HepG2 (cell line): ENCODE data around the gene C17orf75. TPM values are rescaled to one million over a fixed set of nuclear protein-coding genes. Genes with fewer than 3 reads are reported as not detected.

Experiments used
- ATAC-seq: fragments of 200-7000 bp; cut with Tn5 transposase; 3 replicates; pipeline ENCODE4 v1.9.1; 2020; ENCODE audit warnings: mild to moderate bottlenecking, moderate library complexity
- BruUV-seq: library from RNA; stranded (reverse); fragments of 400-500 nt; replicated peaks from 2 replicates; lab custom pipeline; 2021; lab: Mats Ljungman, UMichigan
- CTCF ChIA-PET: fragments of 300-600 bp; formaldehyde crosslinking; extraction: SDS; loops from one replicate; lab custom pipeline; 2021; ENCODE audit warnings: low total read pairs, inconsistent platforms, low intra/inter-chr PET ratio; lab: Yijun Ruan, JAX
- POLR2A ChIA-PET: fragments of 350-600 bp; sonication (Branson Sonifier 250); formaldehyde crosslinking; loops from one replicate; lab custom pipeline; 2020; ENCODE audit warnings: antibody characterized with exemption, inconsistent platforms; lab: Yijun Ruan, JAX
- DNase-seq: peaks from one replicate; pipeline ENCODE4 v3.0.0-alpha.2; 2015; ENCODE audit warnings: low spot score
- FAIRE-seq: peaks from 3 replicates; lab custom pipeline; 2011; peaks lifted over from hg19 to GRCh38; lab: Jason Lieb, UNC
- H2AFZ ChIP-seq: one replicate; pipeline ENCODE4 v1.6.1; 2011; ENCODE audit warnings: low read length, inconsistent platforms
- H3K27ac ChIP-seq: fragments of 300-600 bp; 3 replicates; pipeline ENCODE4 v1.8.0; 2011; ENCODE audit warnings: mixed run types, mild to moderate bottlenecking, mixed read lengths, low read length, inconsistent platforms; ENCODE audit not compliant: insufficient read depth; ENCODE audit errors: extremely low read length
- H3K27me3 ChIP-seq, 2 experiments: fragments of 200-600 bp in 1 of 2; 2 replicates in 1 of 2; 3 replicates in 1 of 2; pipeline versions ENCODE4 v1.6.0 to v1.8.0; 2011; ENCODE audit warnings: low read length in 2 of 2, mild to moderate bottlenecking in 2 of 2, moderate library complexity in 2 of 2, inconsistent platforms in 1 of 2; ENCODE audit not compliant: insufficient read depth in 2 of 2, control insufficient read depth in 1 of 2
- H3K36me3 ChIP-seq, 2 experiments: fragments of 200-600 bp in 1 of 2; replicated peaks in 1 of 2; 2 replicates in 1 of 2; 3 replicates in 1 of 2; pipeline versions ENCODE4 v1.5.1 to v1.8.0; 2011; ENCODE audit warnings: low read length in 2 of 2, inconsistent platforms in 1 of 2; ENCODE audit not compliant: insufficient read depth in 2 of 2, control insufficient read depth in 1 of 2
- H3K4me1 ChIP-seq: 2 replicates; pipeline ENCODE4 v1.5.1; 2012; ENCODE audit warnings: low read length, inconsistent platforms; ENCODE audit not compliant: insufficient read depth
- H3K4me2 ChIP-seq: 2 replicates; pipeline ENCODE4 v1.6.0; 2011; ENCODE audit warnings: low read depth, low read length, inconsistent platforms
- H3K4me3 ChIP-seq, 3 experiments: fragments of 200-600 bp in 1 of 3; sonication (generic), shearing (Covaris generic) in 1 of 3; replicated peaks in 1 of 3; 2 replicates each; pipeline ENCODE4 v1.5.1; 2011 to 2016; ENCODE audit warnings: low read length in 3 of 3, inconsistent platforms in 2 of 3, low read depth in 2 of 3, mild to moderate bottlenecking in 2 of 3, control low read depth in 1 of 3, mixed read lengths in 1 of 3; ENCODE audit not compliant: insufficient read depth in 1 of 3
- H3K79me2 ChIP-seq: one replicate; pipeline ENCODE4 v1.6.1; 2011; ENCODE audit warnings: low read length, inconsistent platforms; ENCODE audit not compliant: insufficient read depth
- H3K9ac ChIP-seq: 2 replicates; pipeline ENCODE4 v1.6.0; 2011; ENCODE audit warnings: mild to moderate bottlenecking, low read depth, low read length, inconsistent platforms; ENCODE audit not compliant: insufficient read depth
- H3K9me3 ChIP-seq: 2 replicates; pipeline ENCODE4 v1.5.1; 2012; ENCODE audit warnings: mild to moderate bottlenecking, low read length
- H4K20me1 ChIP-seq: 2 replicates; pipeline ENCODE4 v1.6.0; 2011; ENCODE audit warnings: inconsistent platforms, mild to moderate bottlenecking, low read length, moderate library complexity; ENCODE audit not compliant: insufficient read depth
- CC2D1A ChIP-seq: sonication (generic); formaldehyde crosslinking; IDR thresholded peaks from 2 replicates; pipeline ENCODE4 v1.8.1; 2023; ENCODE audit warnings: mild to moderate bottlenecking, missing genetic modification reagents
- CCAR2 ChIP-seq: fragments of 200-400 bp; formaldehyde crosslinking; optimal IDR thresholded peaks from 2 replicates; pipeline ENCODE3; 2018; ENCODE audit warnings: low read depth, mild to moderate bottlenecking, low read length, moderate library complexity
- CCDC6 ChIP-seq: sonication (generic); formaldehyde crosslinking; IDR thresholded peaks from 2 replicates; pipeline ENCODE4 v1.8.1; 2022; ENCODE audit warnings: mild to moderate bottlenecking, missing genetic modification reagents, moderate library complexity
- ELF1 ChIP-seq: sonication (generic); formaldehyde crosslinking; IDR thresholded peaks from 2 replicates; pipeline ENCODE4 v1.4.0; 2020; ENCODE audit warnings: missing genetic modification reagents
- GPN1 ChIP-seq: sonication (generic); formaldehyde crosslinking; IDR thresholded peaks from 2 replicates; pipeline ENCODE4 v1.5.1; 2020; ENCODE audit warnings: missing genetic modification reagents, borderline replicate concordance
- HOXA7 ChIP-seq: sonication (generic); formaldehyde crosslinking; IDR thresholded peaks from 2 replicates; pipeline ENCODE4 v1.8.1; 2022; ENCODE audit warnings: mild to moderate bottlenecking, missing genetic modification reagents, moderate library complexity
- KLF9 ChIP-seq: IDR thresholded peaks from 2 replicates; pipeline ENCODE4 v1.6.1; 2016; ENCODE audit warnings: low read depth
- PAX8 ChIP-seq: sonication (generic); formaldehyde crosslinking; IDR thresholded peaks from 2 replicates; pipeline ENCODE4 v1.8.0; 2022; ENCODE audit warnings: mild to moderate bottlenecking, missing genetic modification reagents, borderline replicate concordance
- POGZ ChIP-seq: sonication (generic); formaldehyde crosslinking; IDR thresholded peaks from 2 replicates; pipeline ENCODE4 v1.4.0; 2020; ENCODE audit warnings: mild to moderate bottlenecking, missing genetic modification reagents
- RFX1 ChIP-seq: fragments of 450-650 bp; IDR thresholded peaks from 2 replicates; pipeline ENCODE4 v1.6.1; 2017
- SIX1 ChIP-seq: sonication (generic); formaldehyde crosslinking; IDR thresholded peaks from 2 replicates; pipeline ENCODE4 v1.4.0; 2020; ENCODE audit warnings: missing genetic modification reagents, borderline replicate concordance
- SPEN ChIP-seq: sonication (generic); formaldehyde crosslinking; IDR thresholded peaks from 2 replicates; pipeline ENCODE4 v1.5.1; 2020; ENCODE audit warnings: low read depth, mild to moderate bottlenecking, missing genetic modification reagents
- WIZ ChIP-seq: sonication (generic); formaldehyde crosslinking; IDR thresholded peaks from 2 replicates; pipeline ENCODE4 v1.5.1; 2020; ENCODE audit warnings: mild to moderate bottlenecking, missing genetic modification reagents
- ZFP41 ChIP-seq: sonication (generic); formaldehyde crosslinking; IDR thresholded peaks from 2 replicates; pipeline ENCODE4 v1.4.0; 2020; ENCODE audit warnings: mild to moderate bottlenecking, missing genetic modification reagents, borderline replicate concordance
- ZNF569 ChIP-seq: sonication (generic); formaldehyde crosslinking; IDR thresholded peaks from 2 replicates; pipeline ENCODE4 v1.5.0; 2020; ENCODE audit warnings: mild to moderate bottlenecking, missing genetic modification reagents, moderate library complexity, borderline replicate concordance
- WGBS: methylation state at CpG from one replicate; pipeline ENCODE4 v1.1.6; 2017; ENCODE audit warnings: low lambda C conversion rate; 5-methylcytosine and 5-hydroxymethylcytosine counted together
- in situ Hi-C: cut with HindIII; loops from 2 replicates; pipeline ENCODE4 v1.10.0; 2017; ENCODE audit warnings: low pct_unique_long_range_greater_than_20kb; ENCODE audit not compliant: extremely low pct_ligation_motif_present
- intact Hi-C: fragments of 100-400 bp; cut with micrococcal nuclease; formaldehyde crosslinking; loops from one replicate; pipeline ENCODE4 v1.10.0; 2022; ENCODE audit not compliant: unreplicated experiment
- polyA plus RNA-seq, 8 experiments: library from polyadenylated mRNA; depleted of rRNA in 3 of 8; stranded (reverse) in 7 of 8; unstranded in 1 of 8; fragments of >200 nt; fragmentation: Illumina TruSeq in 4 of 8; extraction: Trizol in 4 of 8; gene quantifications; 2 replicates each; pipeline versions ENCODE4 v1.2.1 to v1.2.3, GENCODE V29; 2011 to 2016; ENCODE audit warnings: low read depth in 4 of 8, missing spikeins in 1 of 8, mixed read lengths in 1 of 8; ENCODE audit not compliant: insufficient read depth in 1 of 8
- total RNA-seq, 5 experiments: library from RNA; depleted of rRNA; stranded (reverse); fragments of >200 nt; fragmentation: Illumina TruSeq; extraction: Trizol; gene quantifications; 2 replicates each; pipeline ENCODE4 v1.2.3, GENCODE V29; 2016; ENCODE audit warnings: low read depth in 1 of 5
- TF ChIP-seq, protein P1 (sequence below): sonication (generic); formaldehyde crosslinking; IDR thresholded peaks from 2 replicates; pipeline ENCODE4 v1.5.0; 2020; ENCODE audit warnings: missing genetic modification reagents
- TF ChIP-seq, protein P2 (sequence below): sonication (generic); formaldehyde crosslinking; IDR thresholded peaks from 2 replicates; pipeline ENCODE4 v1.9.0; 2021; ENCODE audit warnings: missing genetic modification reagents, mild to moderate bottlenecking, borderline replicate concordance
- TF ChIP-seq, protein P3 (sequence below): sonication (generic); formaldehyde crosslinking; IDR thresholded peaks from 2 replicates; pipeline ENCODE4 v1.5.0; 2020; ENCODE audit warnings: missing genetic modification reagents

The C17orf75 gene
- total and polyA plus RNA-seq, 2 of the 13 experiments (the other 11 are each of a cell fraction or from before 2014, with no cell fraction given): 16.2 to 33.0 TPM

GRCh38 chr17:32297424-32297823, 44.5 kb downstream of the C17orf75 start:
- Histone ChIP-seq H3K9ac (no peak overlapping the region), H3K4me2 (no peak overlapping the region), H3K27me3 (peaks cover 0 to 1% of the 10 kb centered on the region in 2 experiments; a peak in 2 of 5 replicates), H3K27ac (no peak overlapping the region), H3K4me3 (no peak overlapping the region), H3K79me2 (no peaks in the 10 kb centered on the region), H4K20me1 (no peaks in the 10 kb centered on the region), H3K36me3 (no peaks in the 10 kb centered on the region), H3K9me3 (no peaks in the 10 kb centered on the region), H2AFZ (no peak overlapping the region), H3K4me1 (peaks cover 32% of the 10 kb centered on the region)
- POLR2A ChIA-PET: no interaction called here
- ATAC-seq: no peak
- DNase-seq: no peak
- no peak for TF ChIP-seq KLF9
- TF ChIP-seq, protein P1, sequence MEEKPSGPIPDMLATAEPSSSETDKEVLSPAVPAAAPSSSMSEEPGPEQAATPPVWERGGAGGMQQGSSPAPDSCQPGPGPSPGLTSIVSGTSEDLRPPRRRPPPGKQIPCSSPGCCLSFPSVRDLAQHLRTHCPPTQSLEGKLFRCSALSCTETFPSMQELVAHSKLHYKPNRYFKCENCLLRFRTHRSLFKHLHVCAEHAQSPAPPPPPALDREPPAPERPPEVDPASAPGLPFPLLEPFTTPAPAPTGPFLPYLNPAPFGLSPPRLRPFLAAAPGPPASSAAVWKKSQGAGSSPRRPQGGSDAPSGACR (CRISPR knock-in tag): no peak
- in situ Hi-C loops: no loop called here
- BruUV-seq: no TSS peak
- CTCF ChIA-PET: no interaction called here
- WGBS: 75% methylated on average over 2 of the region's 2 CpGs
- FAIRE-seq: no peak
- intact Hi-C loops: no loop called here

DNA sequence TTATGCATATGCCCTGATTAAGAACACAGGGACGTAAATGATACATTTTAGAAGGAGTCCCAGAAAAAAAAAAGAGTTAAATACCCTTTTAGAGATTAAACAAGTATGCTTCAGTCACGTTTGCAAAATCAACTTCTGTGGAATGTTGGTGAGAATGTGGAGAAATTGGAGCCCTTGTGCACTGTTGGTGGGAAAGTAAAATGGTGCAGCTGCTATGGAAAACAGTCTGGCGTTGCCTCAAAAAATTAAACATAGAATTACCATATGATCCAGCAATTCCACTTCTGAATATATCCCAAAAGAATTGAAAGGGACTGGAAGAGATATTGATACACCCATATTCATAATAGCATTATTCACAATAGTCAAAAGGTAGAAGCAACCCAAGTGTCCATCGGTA, 49.9 kb downstream of the C17orf75 start:
- CTCF ChIA-PET: no interaction called here
- Histone ChIP-seq H3K27ac (no peak overlapping the region), H3K4me1 (no peaks in the 10 kb centered on the region), H3K79me2 (no peaks in the 10 kb centered on the region), H4K20me1 (no peaks in the 10 kb centered on the region), H3K4me3 (no peak overlapping the region), H3K9me3 (no peaks in the 10 kb centered on the region), H3K27me3 (peaks cover 0 to 1% of the 10 kb centered on the region in 2 experiments; a peak in 1 of 5 replicates), H3K36me3 (no peaks in the 10 kb centered on the region), H3K4me2 (no peak overlapping the region), H3K9ac (no peak overlapping the region), H2AFZ (no peak overlapping the region)
- no peak for ATAC-seq
- no TSS peak for BruUV-seq
- WGBS: 33% methylated on average over 4 of the region's 4 CpGs
- TF ChIP-seq ZNF569 (CRISPR knock-in tag) (no peak), HOXA7 (CRISPR knock-in tag) (no peak), SIX1 (no peak), SPEN (CRISPR knock-in tag) (no peak), CCAR2 (no peak), GPN1 (CRISPR knock-in tag) (no peak), ZFP41 (no peak), RFX1 (no peak), POGZ (CRISPR knock-in tag) (no peak), CCDC6 (CRISPR knock-in tag) (no peak), CC2D1A (CRISPR knock-in tag) (no peak), PAX8 (CRISPR knock-in tag) (no peak), WIZ (CRISPR knock-in tag) (no peak), ELF1 (CRISPR knock-in tag) (no peak)
- TF ChIP-seq, protein P2, sequence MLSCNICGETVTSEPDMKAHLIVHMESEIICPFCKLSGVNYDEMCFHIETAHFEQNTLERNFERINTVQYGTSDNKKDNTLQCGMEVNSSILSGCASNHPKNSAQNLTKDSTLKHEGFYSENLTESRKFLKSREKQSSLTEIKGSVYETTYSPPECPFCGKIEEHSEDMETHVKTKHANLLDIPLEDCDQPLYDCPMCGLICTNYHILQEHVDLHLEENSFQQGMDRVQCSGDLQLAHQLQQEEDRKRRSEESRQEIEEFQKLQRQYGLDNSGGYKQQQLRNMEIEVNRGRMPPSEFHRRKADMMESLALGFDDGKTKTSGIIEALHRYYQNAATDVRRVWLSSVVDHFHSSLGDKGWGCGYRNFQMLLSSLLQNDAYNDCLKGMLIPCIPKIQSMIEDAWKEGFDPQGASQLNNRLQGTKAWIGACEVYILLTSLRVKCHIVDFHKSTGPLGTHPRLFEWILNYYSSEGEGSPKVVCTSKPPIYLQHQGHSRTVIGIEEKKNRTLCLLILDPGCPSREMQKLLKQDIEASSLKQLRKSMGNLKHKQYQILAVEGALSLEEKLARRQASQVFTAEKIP: no peak
- TF ChIP-seq, protein P3, sequence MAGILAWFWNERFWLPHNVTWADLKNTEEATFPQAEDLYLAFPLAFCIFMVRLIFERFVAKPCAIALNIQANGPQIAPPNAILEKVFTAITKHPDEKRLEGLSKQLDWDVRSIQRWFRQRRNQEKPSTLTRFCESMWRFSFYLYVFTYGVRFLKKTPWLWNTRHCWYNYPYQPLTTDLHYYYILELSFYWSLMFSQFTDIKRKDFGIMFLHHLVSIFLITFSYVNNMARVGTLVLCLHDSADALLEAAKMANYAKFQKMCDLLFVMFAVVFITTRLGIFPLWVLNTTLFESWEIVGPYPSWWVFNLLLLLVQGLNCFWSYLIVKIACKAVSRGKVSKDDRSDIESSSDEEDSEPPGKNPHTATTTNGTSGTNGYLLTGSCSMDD (CRISPR knock-in tag): no peak
- FAIRE-seq: no peak
- in situ Hi-C loops (no loop called here), intact Hi-C loops (no loop called here)
- DNase-seq: no peak
- POLR2A ChIA-PET: no interaction called here
